ENCODE measurements around the gene ZMYND10. TPM values are rescaled to one million over a fixed set of nuclear protein-coding genes. Genes with fewer than 3 reads are reported as not detected.

Gene ZMYND10
- total RNA-seq, 6 donors from 2014 or later: 3.1 to 98.7 (median 31.5) TPM

DNA sequence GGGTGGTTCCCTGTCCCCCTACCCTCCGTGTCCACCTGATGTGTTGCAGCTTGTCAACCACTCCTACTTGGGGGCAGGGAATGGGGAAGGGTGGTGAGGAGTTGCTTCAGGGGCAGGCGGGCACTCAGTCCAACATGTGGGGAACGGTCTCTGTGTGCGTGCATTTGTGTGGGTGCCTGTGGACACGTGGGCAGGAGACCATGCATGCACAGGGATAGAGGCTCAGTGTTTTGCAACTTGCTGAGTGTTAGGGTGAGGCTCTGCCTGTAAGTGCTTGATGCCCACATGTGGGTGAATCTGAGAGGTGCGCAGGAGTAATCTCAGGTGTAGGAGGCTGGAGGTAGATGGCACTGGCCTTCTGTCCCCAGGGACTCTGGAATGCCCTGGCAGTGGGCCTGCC is 38.2 kb upstream of the ZMYND10 start:
- no peak overlapping the region for H3K4me3 ChIP-seq
- no peak for DNase-seq
- H3K36me3 ChIP-seq: peaks cover 0 to 20% (median under 1%) of the 10 kb centered on the region in 4 donors
- no peaks in the 10 kb centered on the region for H3K27me3 ChIP-seq
- WGBS, 2 donors: 76 to 81% methylated on average over 3 to 6 of the region's 6 CpGs
- TF ChIP-seq, protein P1, sequence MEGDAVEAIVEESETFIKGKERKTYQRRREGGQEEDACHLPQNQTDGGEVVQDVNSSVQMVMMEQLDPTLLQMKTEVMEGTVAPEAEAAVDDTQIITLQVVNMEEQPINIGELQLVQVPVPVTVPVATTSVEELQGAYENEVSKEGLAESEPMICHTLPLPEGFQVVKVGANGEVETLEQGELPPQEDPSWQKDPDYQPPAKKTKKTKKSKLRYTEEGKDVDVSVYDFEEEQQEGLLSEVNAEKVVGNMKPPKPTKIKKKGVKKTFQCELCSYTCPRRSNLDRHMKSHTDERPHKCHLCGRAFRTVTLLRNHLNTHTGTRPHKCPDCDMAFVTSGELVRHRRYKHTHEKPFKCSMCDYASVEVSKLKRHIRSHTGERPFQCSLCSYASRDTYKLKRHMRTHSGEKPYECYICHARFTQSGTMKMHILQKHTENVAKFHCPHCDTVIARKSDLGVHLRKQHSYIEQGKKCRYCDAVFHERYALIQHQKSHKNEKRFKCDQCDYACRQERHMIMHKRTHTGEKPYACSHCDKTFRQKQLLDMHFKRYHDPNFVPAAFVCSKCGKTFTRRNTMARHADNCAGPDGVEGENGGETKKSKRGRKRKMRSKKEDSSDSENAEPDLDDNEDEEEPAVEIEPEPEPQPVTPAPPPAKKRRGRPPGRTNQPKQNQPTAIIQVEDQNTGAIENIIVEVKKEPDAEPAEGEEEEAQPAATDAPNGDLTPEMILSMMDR (IDR thresholded peaks at IDR 0.05): no peak
- TF ChIP-seq POLR2A (IDR thresholded peaks at IDR 0.05) (no peak), POLR2AphosphoS5 (IDR thresholded peaks at IDR 0.05) (no peak), EP300 (IDR thresholded peaks at IDR 0.05) (no peak)
- no peaks in the 10 kb centered on the region for H3K9me3 ChIP-seq
- no peak for ATAC-seq (ENCODE audit: low FRiP score in 2 of 2)
- H3K4me1 ChIP-seq: no peaks in the 10 kb centered on the region
- H3K27ac ChIP-seq: no peak overlapping the region

DNA sequence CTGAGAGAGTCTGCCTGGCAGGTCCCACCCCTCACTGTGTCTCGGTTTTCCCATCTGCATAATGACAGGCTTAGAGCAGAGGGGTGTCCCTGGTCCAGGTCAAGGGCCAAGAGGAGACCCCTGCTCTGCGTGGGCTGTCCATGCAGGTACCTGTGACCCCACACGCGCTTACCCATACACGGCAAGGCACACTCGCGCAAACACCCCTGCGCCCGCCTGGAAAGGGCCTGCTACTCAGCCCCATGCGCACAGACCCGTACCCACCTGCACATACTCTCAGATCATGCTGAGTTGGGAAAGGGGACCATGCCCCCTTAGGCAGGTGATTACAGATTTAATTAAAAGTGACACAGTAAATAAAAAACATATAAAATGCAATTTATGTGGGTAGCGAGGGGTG is 37.2 kb upstream of the ZMYND10 start:
- DNase-seq: no peak
- Histone ChIP-seq H3K4me1 (no peaks in the 10 kb centered on the region), H3K4me3 (no peak overlapping the region), H3K27me3 (no peaks in the 10 kb centered on the region), H3K9me3 (no peaks in the 10 kb centered on the region), H3K27ac (no peak overlapping the region), H3K36me3 (peaks cover 0 to 30% (median 4%) of the 10 kb centered on the region in 4 donors)
- no peak for ATAC-seq (ENCODE audit: low FRiP score in 2 of 2)
- WGBS, 2 donors: 92 to 97% methylated on average over 11 to 12 of the region's 12 CpGs
- no peak for TF ChIP-seq POLR2A (IDR thresholded peaks at IDR 0.05)
- no peak for TF ChIP-seq POLR2AphosphoS5 (IDR thresholded peaks at IDR 0.05)

DNA sequence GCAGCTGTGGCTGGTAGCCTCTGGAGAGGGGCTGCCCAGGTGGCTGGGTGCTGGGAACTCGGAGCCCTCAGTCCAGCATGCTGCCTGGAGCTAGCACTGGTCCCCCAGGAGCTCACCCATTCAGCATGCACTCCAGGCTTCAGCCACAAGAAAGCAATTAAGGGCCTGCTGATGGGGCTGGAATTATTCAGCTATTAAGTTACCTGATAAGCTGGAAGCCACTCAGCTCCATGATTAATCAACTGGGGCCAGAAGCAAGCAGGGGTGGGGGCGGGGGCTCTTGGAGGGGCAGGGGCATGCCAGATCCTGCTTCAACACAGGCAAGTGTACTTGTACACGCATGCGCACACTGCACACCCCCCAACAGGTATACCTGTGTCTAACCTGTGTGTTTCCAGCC is 35.9 kb upstream of the ZMYND10 start:
- Histone ChIP-seq H3K4me1 (no peaks in the 10 kb centered on the region), H3K27ac (no peak overlapping the region), H3K36me3 (peaks cover 0 to 38% (median 4%) of the 10 kb centered on the region in 4 donors), H3K4me3 (no peak overlapping the region), H3K9me3 (no peaks in the 10 kb centered on the region), H3K27me3 (no peaks in the 10 kb centered on the region)
- DNase-seq: no peak
- WGBS, 2 donors: 67 to 83% methylated on average over 1 to 4 of the region's 4 CpGs
- no peak for ATAC-seq (ENCODE audit: low FRiP score in 2 of 2)
- TF ChIP-seq POLR2AphosphoS5 (IDR thresholded peaks at IDR 0.05) (no peak), EP300 (IDR thresholded peaks at IDR 0.05) (no peak), POLR2A (IDR thresholded peaks at IDR 0.05) (no peak)
- TF ChIP-seq, protein P1 (IDR thresholded peaks at IDR 0.05): no peak

DNA sequence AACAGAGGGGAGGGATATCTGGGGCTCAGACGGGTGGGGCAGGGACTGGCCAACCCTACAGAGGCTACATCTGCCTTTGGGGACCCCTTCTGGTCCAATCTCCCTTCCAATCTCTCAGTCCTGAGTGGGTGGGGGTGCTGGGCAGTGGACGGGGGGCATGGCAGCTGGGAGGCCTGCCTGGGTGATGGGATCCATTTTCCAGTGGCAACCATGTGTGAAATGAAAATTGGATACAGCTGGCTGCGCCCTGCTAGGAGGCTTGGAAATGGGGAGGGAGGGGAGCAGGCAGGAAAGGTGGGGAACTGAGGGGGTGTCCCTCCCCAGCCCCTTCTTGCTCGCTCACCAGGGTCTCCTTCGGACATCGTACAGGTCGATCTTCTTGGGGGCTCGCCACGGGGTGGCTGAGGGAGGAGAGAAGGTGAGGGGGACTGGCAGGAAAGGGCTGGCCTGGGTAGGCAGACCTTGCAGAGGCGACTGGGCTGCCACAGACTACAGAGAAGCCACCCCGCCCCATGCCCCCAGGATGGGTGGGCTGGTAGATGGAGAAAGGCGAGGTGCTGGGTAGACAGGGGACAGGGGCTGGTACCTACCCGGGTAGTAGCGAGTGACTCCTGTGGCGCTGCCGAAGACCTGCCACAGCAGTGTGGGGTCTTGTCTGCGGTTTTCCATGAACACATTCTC is 35.0 kb upstream of the ZMYND10 start:
- Histone ChIP-seq H3K27me3 (no peaks in the 10 kb centered on the region), H3K4me3 (no peak overlapping the region), H3K9me3 (no peaks in the 10 kb centered on the region), H3K4me1 (no peaks in the 10 kb centered on the region), H3K36me3 (peaks cover 0 to 40% (median 4%) of the 10 kb centered on the region in 4 donors), H3K27ac (no peak overlapping the region)
- ATAC-seq (ENCODE audit: low FRiP score in 2 of 2) (no peak), DNase-seq (no peak)
- 90 to 95% methylated on average over 12 to 17 of the region's 17 CpGs for WGBS, 2 donors
- TF ChIP-seq POLR2A (IDR thresholded peaks at IDR 0.05) (no peak), POLR2AphosphoS5 (IDR thresholded peaks at IDR 0.05) (no peak), EP300 (IDR thresholded peaks at IDR 0.05) (no peak)
- TF ChIP-seq, protein P1 (IDR thresholded peaks at IDR 0.05): no peak

DNA sequence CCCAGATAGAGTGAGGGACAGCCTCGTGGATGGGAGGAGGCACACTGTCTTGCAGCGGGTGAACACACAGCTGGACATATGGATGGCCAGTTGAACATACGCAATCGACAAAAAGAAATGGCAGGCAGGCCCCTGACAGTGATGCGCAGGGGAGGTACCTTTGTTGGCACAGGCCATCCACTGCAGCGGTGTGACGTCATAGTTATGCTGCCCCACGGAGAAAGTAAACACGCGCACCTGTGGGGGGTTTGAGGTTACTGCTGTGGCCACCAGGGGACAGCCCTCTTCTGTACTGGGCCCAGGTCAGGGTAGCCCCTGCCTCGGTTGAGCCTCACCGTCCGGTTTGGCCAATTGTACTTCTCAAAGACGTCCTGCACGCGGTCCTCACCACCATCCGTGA is 33.2 kb upstream of the ZMYND10 start:
- H3K36me3 ChIP-seq: peaks cover 0 to 50% (median 4%) of the 10 kb centered on the region in 4 donors
- WGBS, 2 donors: 91 to 94% methylated on average over 17 of the region's 17 CpGs
- TF ChIP-seq, protein P1 (IDR thresholded peaks at IDR 0.05): no peak
- TF ChIP-seq EP300 (IDR thresholded peaks at IDR 0.05) (no peak), POLR2A (IDR thresholded peaks at IDR 0.05) (no peak), POLR2AphosphoS5 (IDR thresholded peaks at IDR 0.05) (no peak)

More for the DNA sequence above, 33.2 kb upstream of the ZMYND10 start:
- H3K4me1 ChIP-seq: no peaks in the 10 kb centered on the region
- H3K4me3 ChIP-seq: no peak overlapping the region
- no peaks in the 10 kb centered on the region for H3K27me3 ChIP-seq
- H3K27ac ChIP-seq: no peak overlapping the region
- DNase-seq (no peak), ATAC-seq (ENCODE audit: low FRiP score in 2 of 2) (no peak)
- no peaks in the 10 kb centered on the region for H3K9me3 ChIP-seq

Data from upper lobe of left lung (tissue), 6 donors.